GM18508 (cell line): Measurements from ENCODE around the gene ANKRD33B.
"Not testable (repeated sequence)": the region's sequence is repeated elsewhere in the genome, so short reads cannot be mapped to it uniquely, and the experiment has no call there.

ENCODE experiments used
- ATAC-seq: cut with Tn5 transposase; IDR thresholded peaks from one replicate; pipeline ENCODE4 v1.9.1; 2021; ENCODE audit warnings: moderate number of reproducible peaks; ENCODE audit not compliant: insufficient read depth, unreplicated experiment

The ANKRD33B gene

GRCh38 chr5:10563945-10564837, at the start of gene ANKRD33B:
Gene ANKRD33B (plus strand): TSS chr5:10564070. CDS start chr5:10564468, 398 bp downstream.
- ATAC-seq: peak; percentile 32

DNA sequence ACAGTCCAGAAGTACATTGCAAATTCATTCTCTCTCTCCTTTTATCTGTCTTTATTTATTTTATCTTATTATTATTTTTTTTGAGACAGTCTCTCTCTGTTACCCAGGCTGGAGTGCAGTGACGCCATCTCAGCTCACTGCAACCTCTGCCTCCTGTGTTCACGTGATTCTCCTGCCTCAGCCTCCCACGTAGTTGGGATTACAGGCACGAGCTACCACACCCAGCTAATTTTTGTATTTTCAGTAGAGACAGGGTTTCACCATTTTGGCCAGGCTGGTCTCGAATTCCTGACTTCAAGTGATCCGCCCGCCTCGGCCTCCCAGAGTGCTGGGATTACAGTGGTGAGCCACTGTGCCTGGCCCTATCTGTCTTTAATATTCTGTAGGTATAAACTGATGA, 49.3 kb upstream of the ANKRD33B start:
- not testable (repeated sequence) for ATAC-seq

GRCh38 chr5:10515492-10515891, 48.4 kb upstream of the ANKRD33B start:
- no peak for ATAC-seq

DNA sequence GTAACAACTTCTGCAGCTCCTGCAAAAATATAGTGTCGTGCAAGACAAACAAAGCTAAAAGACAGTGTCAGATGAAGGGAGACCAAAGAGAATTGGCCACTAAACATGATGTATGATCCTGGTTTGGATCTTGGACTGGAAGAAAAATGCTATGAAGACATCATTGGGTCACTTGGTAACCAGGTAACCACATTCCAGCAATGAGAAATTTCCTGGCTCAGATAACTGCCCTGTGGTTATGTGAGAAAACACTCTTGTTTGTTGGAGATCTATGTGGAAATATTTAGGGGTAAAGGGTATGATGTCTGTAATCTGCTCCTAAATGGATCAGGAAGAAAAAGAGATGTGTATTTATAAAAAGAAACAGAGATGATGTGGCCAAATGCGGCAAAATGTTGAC, 45.5 kb upstream of the ANKRD33B start:
- no peak for ATAC-seq

- no peak for ATAC-seq
Measured at GRCh38 chr5:10519729-10520128, 44.1 kb upstream of the ANKRD33B start.

DNA sequence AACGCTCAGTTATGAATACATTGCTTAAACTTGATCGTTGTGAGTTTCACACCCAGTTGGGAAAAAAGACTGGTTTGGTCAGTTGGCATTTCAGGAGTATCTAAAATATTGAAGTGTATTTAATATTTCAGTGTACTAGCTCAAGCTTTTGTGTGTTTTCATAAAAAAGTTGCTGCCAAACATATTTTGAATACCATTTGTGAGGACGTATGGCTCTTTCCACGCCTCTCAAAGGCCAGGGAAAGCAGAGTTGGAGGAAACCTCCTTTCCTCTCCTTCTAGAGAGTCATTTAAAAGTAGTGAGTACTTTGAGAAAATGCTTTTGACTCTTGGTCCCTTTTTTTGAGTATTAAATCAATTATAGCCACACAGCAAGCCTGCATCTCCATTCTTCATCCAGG, 43.2 kb upstream of the ANKRD33B start:
- no peak for ATAC-seq

DNA sequence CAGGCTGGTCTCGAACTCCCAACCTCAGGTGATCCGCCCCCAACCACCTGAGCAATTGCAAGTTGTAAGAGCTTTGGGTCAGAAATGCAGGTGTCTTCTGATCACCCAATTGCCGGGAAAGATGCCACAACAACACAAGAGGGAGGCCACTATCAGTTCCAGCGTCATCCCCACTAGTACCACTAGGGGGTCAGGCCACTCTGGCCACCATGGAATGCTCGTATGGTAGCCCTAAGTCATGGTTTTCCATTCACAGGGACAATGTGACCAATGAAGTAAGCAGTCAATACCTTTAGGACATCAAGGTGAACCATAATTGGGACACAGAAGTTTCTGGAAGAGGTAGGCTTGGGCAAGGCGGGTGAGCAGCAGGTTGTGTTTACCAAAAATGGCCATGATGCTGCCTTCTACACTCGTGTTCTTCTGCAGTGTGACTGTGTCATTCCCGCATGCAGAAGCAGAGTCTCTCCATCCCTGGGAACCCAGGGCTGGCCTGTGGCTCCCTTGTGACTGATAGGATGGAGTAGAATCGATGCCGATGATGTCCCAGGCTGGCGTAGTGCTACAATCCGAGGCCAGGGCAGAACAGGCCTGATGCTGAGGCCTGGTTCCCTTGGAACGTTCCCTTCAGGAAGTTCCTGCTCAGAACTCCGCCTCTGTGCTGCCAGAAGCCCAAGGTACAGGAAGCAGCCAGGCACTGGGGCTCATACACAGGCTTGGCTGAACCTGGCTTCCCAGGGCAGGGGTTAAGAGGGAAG, 42.2 kb upstream of the ANKRD33B start:
- ATAC-seq: no peak

- no peak for ATAC-seq
Measured at GRCh38 chr5:10522224-10522611, 41.7 kb upstream of the ANKRD33B start.

GRCh38 chr5:10524376-10525123, 39.3 kb upstream of the ANKRD33B start:
- ATAC-seq: no peak

- no peak for ATAC-seq
Measured at GRCh38 chr5:10525124-10525495, 38.8 kb upstream of the ANKRD33B start.

GRCh38 chr5:10527281-10527950, 36.5 kb upstream of the ANKRD33B start:
- ATAC-seq: no peak

- ATAC-seq: no peak
Measured at GRCh38 chr5:10528056-10528816, 35.6 kb upstream of the ANKRD33B start.

DNA sequence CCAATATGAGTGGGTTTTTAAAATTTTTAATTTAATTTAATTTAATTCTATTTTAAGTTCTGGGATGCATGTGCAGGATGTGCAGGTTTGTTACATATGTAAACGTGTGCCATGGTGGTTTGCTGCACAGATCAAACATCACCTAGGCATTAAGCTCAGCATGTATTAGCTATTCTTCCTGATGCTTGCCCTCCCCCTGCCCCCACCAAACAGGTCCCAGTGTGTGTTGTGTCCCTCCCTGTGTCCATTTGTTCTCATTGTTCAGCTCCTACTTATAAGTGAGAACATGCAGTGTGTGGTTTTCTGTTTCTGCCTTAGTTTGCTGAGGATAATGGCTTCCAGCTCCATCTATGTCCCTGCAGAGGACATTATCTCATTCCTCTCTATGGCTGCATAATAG, 35.0 kb upstream of the ANKRD33B start:
- no peak for ATAC-seq

- ATAC-seq: no peak
Measured at GRCh38 chr5:10530601-10531320, 33.1 kb upstream of the ANKRD33B start.

- no peak for ATAC-seq
Measured at GRCh38 chr5:10532421-10532820, 31.4 kb upstream of the ANKRD33B start.

GRCh38 chr5:10533226-10533625, 30.6 kb upstream of the ANKRD33B start:
- ATAC-seq: no peak

- ATAC-seq: no peak
Measured at GRCh38 chr5:10534561-10535530, 29.0 kb upstream of the ANKRD33B start.

DNA sequence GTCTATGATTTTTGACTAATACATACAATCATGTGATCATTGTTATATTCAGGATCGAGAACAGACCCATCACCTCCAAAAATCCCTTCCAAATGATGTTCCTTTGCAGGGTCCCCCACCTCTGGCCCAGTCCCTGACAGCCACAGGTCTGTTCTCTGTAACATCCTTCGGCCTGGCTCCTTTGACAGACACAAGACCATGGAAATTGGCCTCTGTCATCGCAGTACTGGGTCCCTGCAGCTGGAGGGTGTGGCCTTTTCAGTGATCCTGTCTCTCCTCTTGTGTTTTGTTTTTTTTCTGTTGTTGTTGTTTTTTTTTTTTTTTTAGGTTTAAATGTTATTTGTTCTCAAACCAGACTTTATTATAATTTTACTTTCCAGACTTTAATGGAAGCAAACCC, 27.4 kb upstream of the ANKRD33B start:
- no peak for ATAC-seq
